Hematopoietic multipotent progenitor cell treated with erythropoietin and hydrocortisone succinate and interleukin-3 and kit ligand, for 4 days (in vitro differentiated cells): ENCODE measurements around the gene ADRA2C.

Experiments
- DNase-seq: peaks from one replicate; pipeline ENCODE4 v3.0.0-alpha.2; 2015

The ADRA2C gene

GRCh38 chr4:3816256-3816825 is 50.2 kb downstream of the ADRA2C start:
- no peak for DNase-seq

- DNase-seq = no peak
Measured at GRCh38 chr4:3816983-3817960, 51.1 kb downstream of the ADRA2C start.
